Measurements from ENCODE around the gene THSD8.
"Not testable (repeated sequence)": the region's sequence is repeated elsewhere in the genome, so short reads cannot be mapped to it uniquely, and the experiment has no call there.

THSD8 gene

DNA sequence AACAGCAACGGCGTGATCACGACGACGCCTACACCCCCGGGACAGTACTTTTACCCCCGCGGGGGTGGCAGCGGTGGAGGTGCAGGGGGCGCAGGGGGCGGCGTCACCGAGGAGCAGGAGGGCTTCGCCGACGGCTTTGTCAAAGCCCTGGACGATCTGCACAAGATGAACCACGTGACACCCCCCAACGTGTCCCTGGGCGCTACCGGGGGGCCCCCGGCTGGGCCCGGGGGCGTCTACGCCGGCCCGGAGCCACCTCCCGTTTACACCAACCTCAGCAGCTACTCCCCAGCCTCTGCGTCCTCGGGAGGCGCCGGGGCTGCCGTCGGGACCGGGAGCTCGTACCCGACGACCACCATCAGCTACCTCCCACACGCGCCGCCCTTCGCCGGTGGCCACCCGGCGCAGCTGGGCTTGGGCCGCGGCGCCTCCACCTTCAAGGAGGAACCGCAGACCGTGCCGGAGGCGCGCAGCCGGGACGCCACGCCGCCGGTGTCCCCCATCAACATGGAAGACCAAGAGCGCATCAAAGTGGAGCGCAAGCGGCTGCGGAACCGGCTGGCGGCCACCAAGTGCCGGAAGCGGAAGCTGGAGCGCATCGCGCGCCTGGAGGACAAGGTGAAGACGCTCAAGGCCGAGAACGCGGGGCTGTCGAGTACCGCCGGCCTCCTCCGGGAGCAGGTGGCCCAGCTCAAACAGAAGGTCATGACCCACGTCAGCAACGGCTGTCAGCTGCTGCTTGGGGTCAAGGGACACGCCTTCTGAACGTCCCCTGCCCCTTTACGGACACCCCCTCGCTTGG, 9.6 kb upstream of the THSD8 start:
- no peak for DNase-seq (ENCODE audit: low read depth)

DNA sequence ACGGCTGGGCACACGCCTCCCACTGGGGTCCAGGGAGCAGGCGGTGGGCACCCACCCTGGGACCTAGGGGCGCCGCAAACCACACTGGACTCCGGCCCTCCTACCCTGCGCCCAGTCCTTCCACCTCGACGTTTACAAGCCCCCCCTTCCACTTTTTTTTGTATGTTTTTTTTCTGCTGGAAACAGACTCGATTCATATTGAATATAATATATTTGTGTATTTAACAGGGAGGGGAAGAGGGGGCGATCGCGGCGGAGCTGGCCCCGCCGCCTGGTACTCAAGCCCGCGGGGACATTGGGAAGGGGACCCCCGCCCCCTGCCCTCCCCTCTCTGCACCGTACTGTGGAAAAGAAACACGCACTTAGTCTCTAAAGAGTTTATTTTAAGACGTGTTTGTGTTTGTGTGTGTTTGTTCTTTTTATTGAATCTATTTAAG, 9.0 kb upstream of the THSD8 start:
- DNase-seq (ENCODE audit: low read depth) = no peak

DNA sequence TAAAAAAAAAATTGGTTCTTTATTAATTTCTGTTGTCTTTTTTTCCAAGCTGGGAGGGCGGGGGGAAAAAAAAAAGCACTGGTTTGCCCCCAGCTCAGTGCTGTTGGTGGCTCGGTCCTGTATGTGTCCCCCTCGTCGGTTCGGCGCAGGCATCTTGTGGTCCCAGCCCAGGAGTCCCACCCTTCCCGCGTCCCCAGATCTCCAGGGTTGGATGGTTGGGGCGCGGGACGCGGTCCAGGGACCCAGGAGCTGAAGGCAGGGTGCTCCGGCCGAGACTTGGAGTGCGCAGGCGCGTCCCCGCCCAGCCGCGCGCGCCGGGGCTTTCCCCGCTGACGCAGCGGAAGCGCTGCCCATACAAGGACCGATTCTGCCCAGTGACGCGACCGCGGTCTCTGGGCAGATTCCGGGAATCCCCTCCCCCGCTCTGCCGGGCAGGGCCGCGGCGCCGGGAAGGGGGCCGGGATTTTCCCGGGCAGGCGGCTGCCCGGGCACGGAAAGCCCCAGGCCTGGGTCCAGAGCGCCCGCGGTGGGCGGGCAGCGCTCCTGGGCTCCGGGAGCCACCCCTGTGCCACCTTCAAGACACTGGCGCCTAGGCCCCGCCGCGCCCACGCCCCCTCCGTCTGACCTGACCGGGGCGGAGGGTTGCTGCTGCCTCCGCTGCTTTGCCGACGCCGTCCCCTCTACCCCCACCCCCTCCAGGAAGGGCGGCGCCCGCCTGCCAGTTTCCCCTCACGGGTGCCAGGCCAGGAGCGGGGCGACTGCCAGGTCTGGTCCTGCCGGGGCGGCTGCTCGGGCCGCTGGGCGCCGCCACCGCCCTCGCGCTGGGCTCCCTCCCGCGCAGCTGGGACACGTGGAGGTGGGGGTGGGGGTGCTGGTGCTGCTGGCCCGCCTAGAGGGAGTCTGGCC, 8.3 kb upstream of the THSD8 start:
- DNase-seq (ENCODE audit: low read depth) = peak; percentile 90

DNA sequence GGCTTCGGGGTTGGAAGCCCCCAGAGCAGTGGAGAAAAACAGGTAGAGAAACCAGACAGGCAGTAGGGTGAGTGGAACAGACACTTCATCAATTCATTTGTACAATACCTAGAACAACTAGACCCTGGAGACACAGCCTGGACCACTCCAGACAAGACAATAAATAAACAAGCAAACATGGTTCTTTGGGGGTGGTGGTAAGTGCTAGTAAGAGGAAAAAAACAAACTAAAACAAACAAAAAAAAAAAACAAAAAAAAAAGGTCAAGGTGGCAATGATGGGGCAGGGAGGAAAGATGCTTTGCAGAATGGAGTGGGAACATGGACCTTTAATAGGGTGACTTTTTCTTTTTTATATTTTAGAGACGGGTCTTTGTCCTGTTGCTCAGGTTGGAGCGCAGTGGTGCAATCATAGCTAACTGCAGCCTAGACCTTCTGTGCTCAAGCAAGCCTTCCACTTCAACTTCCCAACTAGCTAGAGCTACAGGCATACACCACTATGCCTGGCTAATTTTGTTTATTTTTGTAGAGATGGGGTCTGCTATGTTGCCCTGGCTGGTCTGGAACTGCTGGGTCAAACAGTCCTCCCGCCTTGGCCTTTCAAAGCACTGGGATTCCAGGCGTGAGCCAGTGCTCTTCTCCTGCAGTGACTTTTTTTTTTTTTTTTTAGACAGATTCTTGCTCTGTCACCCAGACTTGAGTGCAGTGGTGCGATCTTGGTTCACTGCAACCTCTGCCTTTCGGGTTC, 7.5 kb upstream of the THSD8 start:
- DNase-seq (ENCODE audit: low read depth) = no peak

DNA sequence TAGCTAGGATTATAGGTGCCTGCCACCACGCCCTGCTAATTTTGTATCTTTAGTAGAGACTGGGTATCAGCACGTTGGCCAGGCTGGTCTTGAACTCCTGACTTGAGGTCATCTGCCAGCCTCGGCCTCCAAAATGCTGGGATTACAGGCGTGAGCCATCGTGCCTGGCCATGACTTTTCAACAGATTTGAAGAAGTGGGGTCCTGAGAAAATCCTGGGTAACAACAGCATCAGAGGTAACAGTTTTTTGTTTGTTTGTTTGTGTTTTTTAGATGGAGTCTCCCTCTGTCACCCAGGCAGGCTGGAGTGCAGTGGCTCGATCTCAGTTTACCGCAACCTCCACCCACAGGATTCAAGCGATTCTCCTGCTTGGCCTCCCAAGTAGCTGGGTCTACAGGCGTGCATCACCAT, 6.9 kb upstream of the THSD8 start:
- no peak for DNase-seq (ENCODE audit: low read depth)

DNA sequence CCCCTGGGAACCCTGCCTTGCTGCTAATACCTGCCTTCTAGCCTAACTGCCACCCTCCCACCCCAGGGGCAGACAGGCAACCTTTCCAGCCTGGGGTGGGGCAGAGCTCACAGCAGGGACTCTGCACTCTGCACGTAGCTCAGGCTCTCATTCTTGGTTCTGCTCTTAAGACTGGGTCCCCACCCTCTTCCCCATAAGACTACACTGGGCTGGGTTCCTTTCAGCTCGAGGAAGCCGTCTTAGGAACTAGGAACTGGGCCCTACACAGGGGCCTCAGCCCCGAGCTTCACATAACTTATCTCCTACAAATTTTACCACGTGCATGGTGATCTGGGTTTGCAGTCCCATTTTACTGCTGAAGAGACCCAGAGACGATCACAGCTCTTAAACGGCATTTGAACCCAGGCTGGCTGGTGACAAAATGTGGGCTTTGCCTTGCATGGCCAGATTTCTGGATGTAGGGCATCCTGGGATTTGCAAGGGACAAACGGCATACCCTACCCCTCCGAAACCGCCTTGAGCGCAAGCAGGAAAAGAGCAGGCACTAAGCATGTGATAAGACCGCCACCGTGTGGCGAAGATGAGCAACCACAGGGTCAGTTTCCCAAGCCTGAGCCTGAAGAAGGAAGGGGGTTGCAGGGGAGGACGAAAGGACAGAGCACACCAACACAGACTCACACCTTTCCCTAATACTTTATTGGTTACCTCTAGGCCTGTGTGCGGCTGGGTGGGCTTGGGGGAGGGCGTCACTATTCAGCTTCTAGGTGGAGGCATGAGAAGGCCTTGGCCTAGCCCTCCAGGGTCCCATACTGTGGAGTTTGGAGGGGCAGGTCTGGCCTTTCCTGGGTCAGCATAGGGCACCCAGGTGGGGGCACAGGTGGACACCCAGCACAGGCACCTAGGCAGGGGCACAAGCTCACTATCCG, 5.5 kb upstream of the THSD8 start:
- peak; percentile 62 for DNase-seq (ENCODE audit: low read depth)

DNA sequence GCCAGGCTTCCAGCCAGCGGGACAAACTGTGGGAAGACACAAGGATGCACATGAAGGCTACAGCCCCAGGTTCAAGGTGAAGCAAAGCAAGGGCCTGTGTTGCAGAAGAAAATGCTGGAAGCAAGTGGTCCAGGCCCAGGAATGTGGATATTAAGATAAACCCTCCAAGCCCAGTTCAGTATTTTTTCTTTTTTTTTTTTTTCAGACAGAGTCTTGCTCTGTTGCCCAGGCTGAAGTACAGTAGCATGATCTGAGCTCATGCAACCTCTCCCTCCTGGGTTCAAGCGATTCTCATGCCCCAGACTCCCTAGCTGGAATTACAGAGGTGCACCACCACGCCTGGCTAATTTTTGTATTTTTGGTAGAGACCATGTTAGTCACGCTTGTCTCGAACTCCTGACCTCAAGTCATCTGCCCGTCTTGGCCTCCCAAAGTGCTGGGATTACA, 4.7 kb upstream of the THSD8 start:
- no peak for DNase-seq (ENCODE audit: low read depth)

DNA sequence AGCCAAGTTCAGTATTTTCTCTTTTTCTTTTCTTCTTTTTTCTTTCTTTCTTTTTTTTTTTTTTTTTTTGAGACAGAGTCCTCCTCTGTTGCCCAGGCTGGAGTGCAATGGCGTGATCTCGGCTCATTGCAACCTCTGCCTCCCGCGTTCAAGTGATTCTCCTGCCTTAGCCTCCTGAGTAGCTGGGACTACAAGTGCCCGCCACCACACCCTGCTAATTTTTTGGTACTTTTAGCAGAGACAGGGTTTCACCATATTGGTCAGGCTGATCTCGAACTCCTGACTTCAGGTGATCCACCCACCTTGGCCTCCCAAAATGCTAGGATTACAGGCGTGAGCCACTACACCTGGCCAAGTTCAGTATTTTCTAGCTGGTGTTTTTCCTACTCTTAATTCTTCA, 4.3 kb upstream of the THSD8 start:
- DNase-seq (ENCODE audit: low read depth) = not testable (repeated sequence)

DNA sequence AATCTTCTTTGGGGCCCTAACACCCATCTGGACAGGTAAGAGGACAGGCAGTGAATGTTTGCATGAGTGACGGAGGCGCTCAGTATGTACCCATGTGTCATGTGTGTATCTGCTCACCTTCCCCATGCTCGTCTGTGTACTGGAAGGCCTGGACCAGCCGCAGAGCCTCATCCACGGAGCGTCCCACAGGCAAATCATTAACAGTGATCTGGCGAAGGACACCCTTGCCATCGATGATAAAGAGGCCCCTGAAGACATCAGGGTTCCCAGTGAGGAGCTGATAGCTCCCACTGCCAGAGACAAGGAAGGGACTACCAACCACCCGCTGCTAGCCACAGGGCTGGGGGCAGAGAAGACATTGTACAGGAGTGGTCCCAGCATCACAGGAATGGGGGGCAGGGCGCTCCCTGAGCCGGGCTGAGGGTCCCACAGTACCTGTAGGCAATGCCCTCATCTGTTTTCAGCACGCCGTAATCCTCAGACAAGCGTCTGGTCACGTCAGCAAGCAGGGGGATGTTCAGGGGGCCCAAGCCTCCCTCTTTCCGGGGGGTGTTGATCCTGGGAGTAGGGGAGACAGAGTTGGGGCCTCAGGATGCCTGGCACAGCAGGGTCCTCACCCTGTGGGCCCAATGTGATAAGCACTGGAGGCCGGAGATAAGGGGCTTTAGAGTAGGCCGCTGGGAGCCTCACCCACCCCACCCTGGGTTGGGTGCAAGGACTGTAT, 2.0 kb upstream of the THSD8 start:
- no peak for DNase-seq (ENCODE audit: low read depth)

DNA sequence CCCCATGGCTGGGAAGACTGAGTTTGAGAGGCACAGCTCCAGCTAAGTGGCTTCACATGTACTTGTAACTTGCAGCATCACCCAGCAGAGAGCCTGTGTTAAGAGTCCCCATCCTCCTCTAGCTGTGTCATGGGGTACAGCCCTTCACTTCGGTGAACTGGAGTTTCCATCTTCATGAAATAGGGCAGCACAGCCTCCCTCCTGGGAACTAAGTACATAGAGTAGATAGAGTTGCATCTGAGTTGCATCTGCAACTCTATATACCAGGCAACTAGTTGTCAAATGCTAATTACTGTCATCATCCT, 1.5 kb upstream of the THSD8 start:
- DNase-seq (ENCODE audit: low read depth) = no peak

DNA sequence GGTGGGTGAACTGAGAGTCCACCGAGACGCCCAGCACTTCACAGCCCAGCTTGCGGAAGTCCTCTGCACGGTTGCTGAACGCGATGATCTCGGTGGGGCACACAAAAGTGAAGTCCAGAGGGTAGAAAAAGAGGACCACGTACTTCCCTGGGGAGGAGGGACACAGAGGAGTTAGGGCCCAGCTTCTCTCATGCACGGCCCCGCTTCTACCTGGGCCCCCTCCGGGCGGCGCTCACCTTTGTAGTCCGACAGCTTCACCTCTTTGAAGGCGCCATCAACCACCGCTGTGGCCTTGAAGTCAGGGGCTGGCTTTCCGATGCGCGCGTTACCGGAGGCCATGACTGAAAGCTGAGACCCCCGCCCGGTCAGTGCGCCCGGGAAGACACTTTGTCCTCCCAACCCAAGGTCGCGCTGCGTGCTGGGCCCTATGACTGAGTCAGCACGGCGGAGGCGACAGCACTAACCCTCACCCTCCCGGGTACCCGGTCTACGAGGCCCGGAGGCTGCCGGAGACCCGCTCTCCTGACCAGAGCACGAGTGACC, 875 bp upstream of the THSD8 start:
- DNase-seq (ENCODE audit: low read depth) = no peak

DNA sequence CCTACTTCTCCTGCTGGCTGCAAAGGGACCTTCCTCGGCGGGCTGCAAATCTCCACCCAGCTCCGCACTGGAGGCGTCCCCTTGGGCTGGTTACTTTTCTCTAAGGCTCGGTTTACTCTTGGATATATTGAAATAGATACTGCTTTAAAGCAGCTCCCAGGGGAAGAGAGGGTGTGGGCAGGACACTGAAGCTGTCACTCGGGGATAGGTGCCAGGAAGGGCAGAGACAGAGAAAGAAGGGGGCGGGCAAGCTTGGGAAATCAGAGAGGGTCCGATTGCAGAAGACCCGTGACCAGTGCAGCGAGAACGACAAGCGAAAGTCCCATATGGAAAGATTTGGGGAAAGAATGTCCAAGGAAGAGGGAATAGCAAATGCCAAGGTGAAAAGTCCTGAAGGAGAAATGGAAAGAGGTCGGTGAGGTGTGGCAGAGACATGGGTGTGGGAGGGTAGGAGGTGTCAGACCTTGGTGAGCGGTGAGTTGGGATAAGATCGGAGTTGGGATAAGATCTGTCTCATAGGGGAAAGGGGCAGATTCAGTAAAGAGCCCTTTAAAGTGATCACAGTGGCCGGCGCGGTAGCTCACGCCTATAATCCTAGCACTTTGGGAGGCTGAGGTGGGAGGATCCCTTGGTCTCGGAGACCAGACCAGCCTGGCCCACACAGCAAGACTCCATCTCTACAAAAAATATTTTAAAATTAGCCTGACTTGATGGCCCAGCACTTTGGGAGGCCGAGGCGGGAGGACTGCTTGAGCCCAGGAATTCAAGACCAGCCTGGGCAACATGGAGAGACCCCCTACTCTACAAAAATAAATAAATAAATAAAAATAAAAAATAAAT, 618 bp downstream of the THSD8 start:
- DNase-seq (ENCODE audit: low read depth) = no peak

DNA sequence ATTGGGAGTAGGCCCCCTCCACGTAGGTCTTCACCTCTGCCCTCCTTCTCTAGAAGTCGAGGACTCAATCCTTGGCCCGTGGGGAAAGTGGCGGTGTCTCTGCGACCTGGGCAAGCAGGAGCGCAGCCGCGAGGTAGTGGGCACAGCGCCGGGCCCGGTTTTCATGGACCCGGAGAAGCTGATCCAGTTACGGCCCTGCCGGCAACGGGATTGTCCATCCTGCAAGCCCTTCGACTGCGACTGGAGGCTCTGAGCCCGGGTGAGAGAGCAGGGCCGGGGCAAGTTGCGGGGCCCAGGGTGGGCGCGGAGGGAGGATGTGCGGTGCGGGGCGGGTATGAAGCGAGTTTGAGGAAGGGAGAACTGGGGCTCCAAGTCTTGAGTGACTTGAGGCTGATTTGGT, 2.2 kb downstream of the THSD8 start:
- no peak for DNase-seq (ENCODE audit: low read depth)

DNA sequence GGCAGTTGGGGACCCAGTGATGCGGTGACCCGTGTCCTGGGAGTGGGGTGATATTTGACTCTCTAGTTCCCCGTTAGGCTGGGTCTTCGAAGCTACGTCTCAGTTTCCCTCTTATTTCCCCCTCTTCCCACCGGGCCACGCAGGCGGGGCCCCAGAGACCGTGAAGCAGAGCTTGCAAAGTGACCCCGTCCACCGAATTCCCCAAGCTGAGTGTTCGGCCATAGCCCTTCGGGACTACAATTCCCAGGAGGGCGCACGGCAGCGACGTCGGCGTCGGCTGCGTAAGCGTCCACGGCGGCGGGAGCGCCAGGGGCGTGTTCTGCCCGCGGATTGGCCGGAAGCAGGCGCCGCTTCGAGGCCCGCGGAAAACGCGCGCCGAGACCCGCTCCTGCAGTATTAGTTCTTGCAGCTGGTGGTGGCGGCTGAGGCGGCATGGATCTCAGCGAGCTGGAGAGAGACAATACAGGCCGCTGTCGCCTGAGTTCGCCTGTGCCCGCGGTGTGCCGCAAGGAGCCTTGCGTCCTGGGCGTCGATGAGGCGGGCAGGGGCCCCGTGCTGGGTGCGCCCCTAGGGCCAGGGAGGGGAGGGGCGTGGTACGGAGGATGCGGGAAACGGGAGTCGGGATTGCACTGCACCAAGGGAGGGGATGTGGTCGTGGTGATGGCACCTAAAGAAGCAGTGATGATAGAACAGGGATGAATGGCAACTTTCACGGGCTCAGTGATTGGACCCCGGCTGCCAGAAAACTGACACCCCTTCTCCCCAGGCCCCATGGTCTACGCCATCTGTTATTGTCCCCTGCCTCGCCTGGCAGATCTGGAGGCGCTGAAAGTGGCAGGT, 4.6 kb downstream of the THSD8 start, which contains the start of gene RNASEH2A:
RNASEH2A (plus strand) TSS at position 343 of the 840 bp plus-strand sequence; CDS start at position 433, 90 bp downstream.
- DNase-seq (ENCODE audit: low read depth) = peak; percentile 85

DNA sequence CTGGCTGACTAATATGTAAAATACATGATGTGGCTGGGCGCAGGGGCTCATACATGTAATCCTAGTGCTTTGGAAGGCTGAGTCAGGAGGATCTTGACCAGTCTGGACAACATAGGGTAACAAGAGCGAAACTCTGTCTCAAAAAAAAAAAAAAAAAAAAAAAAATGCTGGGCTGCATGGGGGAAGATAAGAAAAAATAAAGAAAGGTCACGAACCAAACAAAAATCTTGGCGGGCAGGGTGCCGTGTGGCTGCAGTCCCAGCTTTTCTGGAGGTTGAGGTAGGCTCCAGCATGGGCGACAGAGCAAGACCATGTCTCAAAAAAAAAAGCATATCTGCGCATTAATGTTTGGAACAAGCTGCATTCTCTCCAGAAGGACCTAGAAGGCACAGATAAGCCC, 13.2 kb downstream of the THSD8 start:
- no peak for DNase-seq (ENCODE audit: low read depth)

DNA sequence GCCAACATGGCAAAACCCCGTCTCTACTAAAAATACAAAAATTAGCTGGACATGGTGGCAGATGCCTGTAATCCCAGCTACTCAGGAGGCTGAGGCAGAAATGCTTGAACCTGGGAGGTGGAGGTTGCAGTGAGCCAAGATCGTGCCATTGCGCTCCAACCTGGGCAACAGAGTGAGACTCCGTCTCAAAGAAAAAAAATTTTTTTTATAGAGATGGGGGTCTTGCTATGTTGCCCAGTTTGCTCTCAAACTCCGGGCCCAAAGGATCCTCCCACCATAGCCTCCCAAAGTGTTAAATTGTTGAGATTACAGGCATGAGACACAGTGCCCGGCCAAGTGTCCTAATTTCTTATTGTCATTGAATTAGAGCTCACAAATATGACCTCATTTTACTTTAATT, 15.3 kb downstream of the THSD8 start:
- not testable (repeated sequence) for DNase-seq (ENCODE audit: low read depth)

DNA sequence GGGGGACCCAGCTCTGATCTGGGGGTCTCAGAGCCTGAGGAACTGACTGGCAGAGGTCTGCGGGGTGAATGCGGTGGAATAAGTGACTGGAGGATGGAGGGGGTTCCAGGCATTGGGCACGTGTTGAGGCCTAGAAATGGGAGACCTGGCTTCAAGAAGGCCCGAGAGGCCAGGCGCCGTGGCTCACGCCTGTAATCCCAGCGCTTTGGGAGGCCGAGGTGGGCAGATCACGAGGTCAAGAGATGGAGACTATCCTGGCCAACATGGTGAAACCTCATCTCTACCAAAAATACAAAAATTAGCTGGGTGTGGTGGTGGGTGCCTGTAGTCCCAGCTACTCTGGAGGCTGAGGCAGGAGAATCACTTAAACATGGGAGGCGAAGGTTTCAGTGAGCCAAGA, 15.9 kb downstream of the THSD8 start:
- DNase-seq (ENCODE audit: low read depth) = not testable (repeated sequence)

DNA sequence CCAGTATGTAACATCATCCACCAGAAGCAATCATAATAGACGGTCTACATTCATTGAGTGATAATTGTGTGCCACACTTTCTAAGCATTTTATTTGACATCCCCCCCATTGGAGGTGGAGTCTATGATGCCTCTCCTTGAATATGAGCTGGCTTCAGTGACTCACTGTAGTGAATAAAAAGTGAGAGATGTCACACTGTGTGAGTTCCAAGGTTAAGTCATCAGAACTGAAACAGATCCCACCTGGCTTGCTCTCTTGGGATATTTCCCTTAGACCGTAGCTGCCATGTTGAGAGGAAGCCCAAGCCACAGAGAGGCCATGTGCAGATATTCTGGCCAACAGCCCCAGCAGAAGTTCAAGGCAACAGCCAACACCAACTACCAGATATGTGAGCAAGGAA, 19.9 kb downstream of the THSD8 start:
- no peak for DNase-seq (ENCODE audit: low read depth)
